Mononuclear cell (primary cell): ENCODE data around the gene SFI1. TPM values are rescaled to one million over a fixed set of nuclear protein-coding genes. Genes with fewer than 3 reads are reported as not detected.
"Not testable (repeated sequence)": the region's sequence is repeated elsewhere in the genome, so short reads cannot be mapped to it uniquely, and the experiment has no call there.

Experiments
- H3K27me3 ChIP-seq: 2 replicates; pipeline ENCODE4 v1.6.0; 2011; ENCODE audit warnings: low read length, control low read depth; ENCODE audit not compliant: insufficient read depth
- H3K4me1 ChIP-seq: 2 replicates; pipeline ENCODE4 v1.5.1; 2011; ENCODE audit warnings: mild to moderate bottlenecking, low read length, control low read depth; ENCODE audit not compliant: insufficient read depth
- H3K4me3 ChIP-seq: 2 replicates; pipeline ENCODE4 v1.5.1; 2011; ENCODE audit warnings: mild to moderate bottlenecking, low read length, moderate library complexity
- H3K9me3 ChIP-seq: 2 replicates; pipeline ENCODE4 v1.5.1; 2011; ENCODE audit warnings: low read depth, mild to moderate bottlenecking, control low read depth, low read length
- total RNA-seq: library from RNA; depleted of rRNA; stranded (reverse); fragments of >200 nt; gene quantifications from one replicate; pipeline ENCODE4 v1.2.3, GENCODE V29; 2012

The SFI1 gene
- total RNA-seq, 1 donor: 63.2 TPM

DNA sequence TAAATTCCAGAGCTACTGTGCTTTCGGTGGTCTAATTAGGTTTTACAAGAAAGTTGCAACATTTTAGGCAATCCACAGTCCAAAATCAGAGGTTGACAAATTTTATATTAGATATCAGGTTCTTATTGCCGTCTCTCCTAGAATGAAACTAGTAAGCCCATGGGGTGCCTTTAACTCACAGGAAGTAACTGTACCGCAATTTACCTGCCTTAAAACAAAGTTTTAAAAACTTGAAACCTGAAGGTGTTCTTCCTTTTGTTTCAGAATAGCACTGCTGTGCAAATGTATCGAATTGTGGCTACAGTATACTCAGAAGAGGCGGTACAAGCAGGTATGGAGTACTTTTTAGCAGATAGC is 88.4 kb downstream of the SFI1 start:
- no peaks in the 10 kb centered on the region for H3K27me3 ChIP-seq
- no peak overlapping the region for H3K4me3 ChIP-seq
- H3K9me3 ChIP-seq: no peaks in the 10 kb centered on the region
- H3K4me1 ChIP-seq: peaks cover 18% of the 10 kb centered on the region

DNA sequence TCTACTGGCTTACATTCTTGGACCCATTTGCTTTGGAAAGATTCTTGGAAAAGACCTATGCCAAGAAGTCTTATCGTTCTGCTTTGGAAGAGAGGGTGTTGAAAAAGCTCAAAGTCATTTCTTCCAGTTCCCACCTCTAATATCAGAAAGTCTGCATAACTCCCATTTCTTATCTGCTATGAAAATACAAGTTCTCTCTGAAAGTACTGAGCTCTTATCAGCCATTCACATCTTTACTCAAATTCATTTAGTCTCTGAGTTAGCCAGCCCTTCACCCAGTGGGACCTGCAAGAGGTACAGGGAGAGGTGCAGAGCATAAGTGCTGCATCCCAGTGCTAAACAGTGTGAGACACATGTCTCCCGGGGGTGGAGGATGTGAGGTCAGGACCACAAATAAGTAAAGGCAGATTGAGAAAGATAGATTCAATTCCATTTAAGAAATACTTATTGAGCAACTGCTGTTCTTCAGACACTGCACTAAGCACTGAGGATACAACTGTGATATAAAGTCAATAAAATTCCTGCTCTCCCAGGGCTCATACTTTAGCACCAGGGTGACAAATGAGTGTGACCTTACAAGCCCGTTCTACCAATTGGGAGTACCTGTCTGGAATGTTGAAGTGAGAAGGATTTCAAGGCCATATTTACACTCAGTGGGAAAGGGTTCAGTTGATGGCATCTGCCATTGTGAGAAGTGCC is 89.0 kb downstream of the SFI1 start:
- Histone ChIP-seq H3K4me3 (no peak overlapping the region), H3K27me3 (no peaks in the 10 kb centered on the region), H3K9me3 (no peaks in the 10 kb centered on the region), H3K4me1 (peaks cover 18% of the 10 kb centered on the region)

DNA sequence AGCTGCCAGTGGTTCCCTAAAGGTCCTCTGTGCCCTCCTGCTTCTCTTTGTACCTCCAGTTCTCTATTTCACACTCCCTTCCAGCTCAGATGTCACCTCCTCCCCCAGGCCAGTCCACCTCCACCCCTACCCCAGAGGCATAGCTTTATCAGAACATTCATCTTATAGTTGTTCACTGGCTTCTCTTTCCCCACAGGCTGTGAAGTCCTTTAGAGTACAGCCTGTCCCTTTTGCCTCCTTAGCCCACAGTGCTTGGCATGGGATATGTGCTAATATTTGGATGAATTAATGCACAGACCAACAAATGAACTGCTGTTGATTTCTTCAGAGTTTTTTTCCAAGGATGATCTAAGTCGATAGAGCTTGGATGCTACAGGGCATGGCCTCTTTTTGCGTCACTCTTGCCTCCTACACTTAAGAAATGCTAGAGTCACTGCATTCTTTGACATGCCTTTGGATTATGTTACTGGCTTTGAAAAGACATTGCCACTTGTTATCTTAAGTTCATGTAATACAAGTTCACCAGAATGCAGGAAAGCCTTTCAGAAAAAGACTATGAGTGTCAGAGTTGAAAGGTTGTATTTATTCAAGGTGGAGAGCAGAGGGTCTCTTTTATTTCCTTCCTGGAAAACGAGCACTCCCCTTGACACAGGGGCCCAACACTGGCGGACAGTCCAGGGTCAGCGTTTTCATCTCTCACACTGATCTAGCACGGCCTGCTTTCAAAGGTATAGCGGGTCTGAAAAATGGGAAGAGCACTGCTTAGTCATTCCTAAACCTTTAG is 90.0 kb downstream of the SFI1 start:
- Histone ChIP-seq H3K4me1 (peaks cover 18% of the 10 kb centered on the region), H3K27me3 (no peaks in the 10 kb centered on the region), H3K4me3 (no peak overlapping the region), H3K9me3 (no peaks in the 10 kb centered on the region)

DNA sequence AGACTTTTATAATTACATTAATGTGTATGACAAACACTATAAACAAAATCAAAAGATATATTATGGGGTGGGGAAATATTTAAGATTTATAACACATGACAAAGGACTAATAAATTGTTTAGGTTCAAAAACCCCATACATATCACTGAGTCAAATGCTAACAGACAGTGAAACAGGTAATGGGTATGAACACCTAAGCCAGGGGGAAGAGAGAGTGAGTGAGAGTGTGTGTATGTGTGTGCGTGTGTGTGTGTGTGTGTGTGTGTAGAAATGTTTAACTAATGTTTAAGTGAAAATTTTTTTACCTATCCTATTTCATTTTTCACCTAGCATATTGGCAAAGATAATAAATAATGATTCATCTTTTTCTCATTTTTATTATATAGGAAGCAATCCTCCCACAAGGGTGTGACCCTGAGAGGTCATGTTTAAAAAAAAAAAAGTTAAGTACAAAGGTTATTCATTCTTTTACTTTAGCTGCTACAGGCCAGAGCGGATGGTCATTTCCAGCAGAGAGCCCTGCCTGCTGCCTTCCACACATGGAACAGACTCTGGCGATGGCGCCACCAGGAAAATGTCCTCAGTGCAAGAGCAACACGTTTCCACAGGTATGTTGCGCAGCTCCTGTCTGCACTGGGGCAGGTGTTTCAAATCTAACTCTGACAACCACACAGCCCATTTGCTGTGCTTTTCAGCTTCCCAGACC is 92.8 kb downstream of the SFI1 start:
- Histone ChIP-seq H3K9me3 (no peaks in the 10 kb centered on the region), H3K4me1 (peaks cover 11% of the 10 kb centered on the region), H3K4me3 (no peak overlapping the region), H3K27me3 (no peaks in the 10 kb centered on the region)

DNA sequence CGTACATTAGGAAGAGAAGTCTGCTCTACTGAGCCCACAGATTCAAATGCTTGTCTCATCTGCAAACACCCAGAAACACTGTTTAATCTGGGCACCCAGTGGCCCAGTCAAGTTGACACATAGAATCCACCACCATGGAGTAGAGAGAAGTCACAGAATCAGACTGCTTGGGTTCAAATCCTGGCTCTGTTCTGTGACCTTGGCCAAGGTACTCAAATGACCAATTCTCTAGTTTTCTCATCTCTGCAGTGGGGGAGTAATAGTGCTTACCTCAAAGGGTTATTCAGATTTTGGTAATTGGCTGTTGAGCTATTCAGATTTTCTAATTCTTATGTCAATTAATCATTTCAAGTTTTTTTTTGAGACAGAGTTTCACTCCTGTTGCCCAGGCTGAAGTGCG is 93.8 kb downstream of the SFI1 start:
- H3K9me3 ChIP-seq, H3K27me3 ChIP-seq, H3K4me3 ChIP-seq: not testable (repeated sequence)
- peaks cover 11% of the 10 kb centered on the region for H3K4me1 ChIP-seq

DNA sequence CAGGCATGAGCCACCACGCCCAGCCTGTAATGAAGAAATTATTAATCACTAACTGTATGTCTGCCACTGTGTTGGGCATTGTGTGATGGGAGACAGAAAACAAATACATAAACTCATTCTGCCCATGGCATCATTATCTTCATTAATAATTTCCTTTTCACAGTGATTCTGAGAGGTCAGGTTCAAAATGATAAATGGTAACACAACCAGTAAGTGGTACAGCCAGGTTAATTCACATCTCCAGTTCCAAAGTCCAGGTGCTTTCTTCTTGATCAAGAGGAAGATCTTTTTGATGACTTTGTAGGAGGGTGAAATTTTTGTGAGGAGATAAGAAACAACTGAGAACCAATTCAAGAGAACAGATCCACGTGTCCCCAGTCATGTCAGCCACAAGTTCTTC is 98.9 kb downstream of the SFI1 start:
- no peaks in the 10 kb centered on the region for H3K4me1 ChIP-seq
- no peaks in the 10 kb centered on the region for H3K9me3 ChIP-seq
- no peak overlapping the region for H3K4me3 ChIP-seq
- no peaks in the 10 kb centered on the region for H3K27me3 ChIP-seq

DNA sequence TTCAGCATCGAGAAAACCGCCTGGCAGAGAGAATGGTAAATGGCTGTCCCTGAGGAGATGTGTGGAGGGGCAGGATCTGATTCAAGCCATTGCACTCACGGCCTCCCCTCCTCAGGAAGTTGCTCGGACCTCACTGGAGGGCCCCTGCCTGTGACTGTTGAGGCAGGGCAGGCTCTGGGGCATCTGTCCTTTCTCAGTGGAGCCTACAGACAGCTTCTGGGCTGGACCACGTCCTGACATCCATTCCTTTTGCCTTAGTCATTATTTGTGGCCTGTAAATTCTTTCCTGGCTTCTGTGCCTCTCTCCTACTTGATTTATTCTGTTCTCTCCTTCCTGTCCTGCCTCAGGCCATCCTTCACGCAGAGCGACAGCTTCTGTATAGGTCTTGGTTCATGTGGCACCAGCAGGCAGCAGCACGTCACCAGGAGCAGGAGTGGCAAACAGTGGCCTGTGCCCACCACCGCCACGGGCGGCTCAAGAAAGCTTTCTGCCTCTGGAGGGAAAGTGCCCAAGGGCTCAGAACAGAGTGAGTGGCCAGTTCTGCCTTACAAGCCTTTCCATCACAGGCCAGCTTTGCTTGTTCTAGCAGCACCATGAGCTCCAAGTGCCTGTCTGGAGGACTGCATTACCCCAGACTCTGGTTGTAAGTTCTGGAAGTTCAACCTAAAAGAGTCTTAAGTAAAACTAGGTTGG is 106.1 kb downstream of the SFI1 start:
- Histone ChIP-seq H3K4me1 (no peaks in the 10 kb centered on the region), H3K27me3 (no peaks in the 10 kb centered on the region), H3K4me3 (no peak overlapping the region), H3K9me3 (no peaks in the 10 kb centered on the region)

DNA sequence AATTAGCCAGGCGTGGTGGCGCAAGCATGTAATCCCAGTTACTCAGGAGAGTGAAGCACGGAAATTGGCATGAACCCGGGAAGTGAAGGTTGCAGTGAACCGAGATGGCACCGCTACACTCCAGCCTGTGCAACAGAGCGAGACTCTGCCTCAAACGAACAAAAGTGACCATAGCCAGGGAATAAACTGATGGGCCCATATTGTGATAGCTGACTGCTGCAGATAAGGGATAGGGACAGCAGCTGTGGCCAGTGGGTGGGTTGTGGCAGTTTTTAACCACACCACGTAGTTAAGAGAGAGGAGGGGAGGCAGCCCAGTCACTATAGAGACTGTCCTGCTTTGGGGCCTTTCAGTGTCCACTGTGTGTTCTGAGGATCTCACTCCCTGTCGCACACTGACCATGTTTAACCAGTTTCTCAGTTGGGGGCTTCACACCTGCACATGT is 106.8 kb downstream of the SFI1 start:
- no peak overlapping the region for H3K4me3 ChIP-seq
- no peaks in the 10 kb centered on the region for H3K4me1 ChIP-seq
- no peaks in the 10 kb centered on the region for H3K9me3 ChIP-seq
- H3K27me3 ChIP-seq: no peaks in the 10 kb centered on the region

DNA sequence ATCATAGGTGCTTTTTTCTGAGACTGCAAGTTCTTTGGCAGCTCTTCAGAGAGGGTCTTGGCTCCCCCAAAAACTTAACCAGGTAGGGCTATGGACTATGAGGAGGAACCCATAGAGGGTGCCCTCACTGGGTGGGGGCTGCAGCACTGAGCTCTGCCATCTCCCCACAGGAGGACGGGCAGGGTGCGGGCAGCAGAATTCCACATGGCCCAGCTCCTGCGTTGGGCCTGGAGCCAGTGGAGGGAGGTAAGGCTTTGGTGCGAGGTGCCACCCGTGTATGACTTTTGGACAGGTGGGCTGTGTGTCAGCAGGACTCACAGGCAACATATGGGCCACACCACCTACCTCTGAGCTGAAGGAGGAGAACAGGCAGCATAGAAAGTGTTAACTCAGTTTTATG is 107.2 kb downstream of the SFI1 start:
- Histone ChIP-seq H3K4me3 (no peak overlapping the region), H3K9me3 (no peaks in the 10 kb centered on the region), H3K27me3 (no peaks in the 10 kb centered on the region), H3K4me1 (no peaks in the 10 kb centered on the region)

DNA sequence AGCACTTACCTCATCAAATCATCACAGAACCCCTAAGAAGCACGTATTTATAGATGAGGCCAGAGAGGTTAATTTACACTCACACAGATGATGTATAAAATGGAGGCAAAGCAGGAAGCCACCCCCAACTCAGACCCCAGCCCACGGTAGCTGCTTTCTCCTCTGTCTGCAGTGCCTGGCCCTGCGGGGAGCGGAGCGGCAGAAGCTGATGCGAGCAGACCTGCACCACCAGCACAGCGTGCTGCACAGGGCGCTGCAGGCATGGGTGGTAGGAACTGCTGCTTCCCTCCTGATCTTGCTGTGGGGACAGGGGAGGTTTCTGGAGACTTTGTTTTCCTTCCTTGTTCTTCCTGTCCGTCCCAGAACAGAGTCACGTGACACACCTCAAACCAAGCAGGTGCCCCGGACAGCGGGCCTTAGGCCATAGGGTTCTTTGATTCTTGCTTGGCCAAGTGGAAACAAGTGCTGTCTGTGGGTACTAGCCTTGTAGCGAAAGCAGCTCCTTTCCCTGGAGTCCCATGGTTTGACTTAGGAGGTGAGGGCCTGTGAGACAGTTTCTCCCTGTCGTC is 107.9 kb downstream of the SFI1 start:
- no peak overlapping the region for H3K4me3 ChIP-seq
- no peaks in the 10 kb centered on the region for H3K27me3 ChIP-seq

DNA sequence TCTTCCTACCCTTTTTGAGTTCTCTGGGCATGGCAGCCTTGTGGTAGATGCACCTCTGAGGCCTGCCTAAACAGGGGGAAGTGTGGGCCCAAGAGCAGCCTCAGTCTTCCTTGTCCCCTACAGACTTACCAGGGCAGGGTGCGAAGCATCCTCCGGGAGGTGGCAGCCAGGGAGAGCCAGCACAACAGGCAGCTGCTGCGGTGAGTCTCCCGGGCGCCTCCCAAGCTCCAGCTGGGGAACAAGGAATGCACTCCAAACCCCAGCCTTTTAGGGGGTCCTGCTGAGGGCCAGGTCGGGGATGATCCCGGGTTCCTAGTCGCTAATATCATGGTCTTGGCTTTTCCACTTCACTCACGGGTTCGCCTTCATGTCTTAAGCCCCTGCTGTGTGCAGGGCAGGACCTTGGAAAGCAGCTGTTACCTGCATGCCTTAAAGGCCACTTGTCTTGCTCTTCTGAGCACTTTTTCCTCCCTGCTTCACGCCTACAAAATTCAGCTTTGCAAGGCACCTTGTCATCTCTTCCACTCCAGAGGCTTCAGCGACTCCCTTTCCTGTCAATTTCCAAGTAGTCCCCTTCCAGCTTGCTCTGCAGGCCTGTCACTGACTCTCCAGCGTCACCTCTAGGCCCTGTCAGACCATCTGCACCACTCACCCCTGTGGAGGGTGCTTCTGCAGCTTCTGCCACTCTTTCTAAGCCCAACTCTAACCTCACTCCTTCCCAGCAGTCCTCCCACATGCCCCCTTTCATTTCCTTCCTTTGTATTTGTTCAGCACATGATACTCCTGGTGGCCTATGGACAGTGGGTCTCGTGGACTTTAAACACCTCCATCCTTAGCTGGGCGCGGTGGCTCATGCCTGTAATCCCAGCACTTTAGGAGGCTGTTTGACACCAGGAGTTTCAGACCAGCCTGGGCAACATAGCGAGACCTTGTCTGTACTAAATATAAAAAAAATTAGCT is 108.7 kb downstream of the SFI1 start:
- no peaks in the 10 kb centered on the region for H3K4me1 ChIP-seq
- no peaks in the 10 kb centered on the region for H3K27me3 ChIP-seq
- H3K9me3 ChIP-seq: no peaks in the 10 kb centered on the region

More for the DNA sequence above, 107.9 kb downstream of the SFI1 start:
- Histone ChIP-seq H3K4me1 (no peaks in the 10 kb centered on the region), H3K9me3 (no peaks in the 10 kb centered on the region)

DNA sequence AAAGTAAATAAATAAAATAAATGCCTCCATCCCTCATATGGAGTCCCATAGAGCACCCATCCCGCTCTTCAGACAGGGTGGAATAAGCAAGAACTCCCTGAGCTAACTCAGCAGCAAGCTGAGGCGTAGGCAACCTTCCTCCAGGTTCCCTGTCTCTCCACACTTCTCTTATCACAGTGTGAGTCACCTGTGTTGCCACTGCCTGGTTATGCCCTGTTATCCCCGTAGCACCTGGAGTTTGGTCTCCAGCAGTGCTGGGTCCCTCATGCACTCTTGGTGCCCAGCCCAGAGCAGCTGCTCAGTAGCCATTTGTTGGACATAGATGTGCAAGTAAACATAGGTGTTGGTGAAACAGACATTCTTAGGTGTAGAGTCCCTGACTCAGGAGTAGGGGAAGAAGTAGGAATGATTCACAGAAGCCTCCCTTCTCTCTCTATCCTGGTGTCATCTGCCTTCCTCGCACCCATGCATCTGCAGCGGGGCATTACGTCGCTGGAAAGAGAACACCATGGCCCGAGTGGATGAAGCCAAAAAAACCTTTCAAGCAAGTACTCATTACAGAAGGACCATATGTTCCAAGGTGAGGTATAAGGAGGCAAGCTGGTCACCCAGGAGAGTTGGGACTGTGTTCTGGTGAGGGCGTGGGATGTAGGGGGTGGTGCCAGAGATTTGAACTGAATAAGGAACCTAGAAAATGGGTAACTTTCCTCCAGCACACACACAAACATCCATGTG is 109.7 kb downstream of the SFI1 start:
- no peaks in the 10 kb centered on the region for H3K4me1 ChIP-seq
- H3K9me3 ChIP-seq: no peaks in the 10 kb centered on the region
- H3K4me3 ChIP-seq: no peak overlapping the region

More for the DNA sequence above, 108.7 kb downstream of the SFI1 start:
- no peak overlapping the region for H3K4me3 ChIP-seq

DNA sequence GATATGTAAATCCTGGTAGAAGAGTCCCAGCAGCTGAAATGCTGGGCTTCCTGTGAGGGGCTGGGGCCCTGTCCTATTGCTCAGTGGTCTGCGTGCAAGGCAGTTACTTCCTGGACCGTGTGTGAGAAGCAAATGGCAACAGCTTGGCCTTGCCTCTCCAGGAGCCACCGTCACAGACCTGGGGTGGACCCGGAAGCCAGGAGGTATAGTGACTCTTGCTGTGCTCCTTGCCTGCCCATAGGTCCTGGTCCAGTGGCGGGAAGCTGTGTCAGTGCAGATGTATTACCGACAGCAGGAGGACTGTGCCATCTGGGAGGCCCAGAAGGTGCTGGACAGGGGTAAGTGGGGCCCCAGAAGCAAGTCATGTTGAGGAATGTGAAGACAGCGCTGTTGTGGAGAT is 111.4 kb downstream of the SFI1 start:
- no peak overlapping the region for H3K4me3 ChIP-seq
- no peaks in the 10 kb centered on the region for H3K9me3 ChIP-seq
- H3K27me3 ChIP-seq: no peaks in the 10 kb centered on the region
- H3K4me1 ChIP-seq: no peaks in the 10 kb centered on the region

More for the DNA sequence above, 109.7 kb downstream of the SFI1 start:
- no peaks in the 10 kb centered on the region for H3K27me3 ChIP-seq
